ENCODE results near the gene B4GALNT2. TPM values are rescaled to one million over a fixed set of nuclear protein-coding genes. Genes with fewer than 3 reads are reported as not detected.
"Not testable (repeated sequence)": the region's sequence is repeated elsewhere in the genome, so short reads cannot be mapped to it uniquely, and the experiment has no call there.

The B4GALNT2 gene, protein sequence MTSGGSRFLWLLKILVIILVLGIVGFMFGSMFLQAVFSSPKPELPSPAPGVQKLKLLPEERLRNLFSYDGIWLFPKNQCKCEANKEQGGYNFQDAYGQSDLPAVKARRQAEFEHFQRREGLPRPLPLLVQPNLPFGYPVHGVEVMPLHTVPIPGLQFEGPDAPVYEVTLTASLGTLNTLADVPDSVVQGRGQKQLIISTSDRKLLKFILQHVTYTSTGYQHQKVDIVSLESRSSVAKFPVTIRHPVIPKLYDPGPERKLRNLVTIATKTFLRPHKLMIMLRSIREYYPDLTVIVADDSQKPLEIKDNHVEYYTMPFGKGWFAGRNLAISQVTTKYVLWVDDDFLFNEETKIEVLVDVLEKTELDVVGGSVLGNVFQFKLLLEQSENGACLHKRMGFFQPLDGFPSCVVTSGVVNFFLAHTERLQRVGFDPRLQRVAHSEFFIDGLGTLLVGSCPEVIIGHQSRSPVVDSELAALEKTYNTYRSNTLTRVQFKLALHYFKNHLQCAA
- polyA plus RNA-seq (ENCODE audit: insufficient read length in 4 of 4) = 1 to 10 TPM in 2 of 4 donors, under 1 TPM in 2; 0.48 to 2.0 (median 1.1) TPM

DNA sequence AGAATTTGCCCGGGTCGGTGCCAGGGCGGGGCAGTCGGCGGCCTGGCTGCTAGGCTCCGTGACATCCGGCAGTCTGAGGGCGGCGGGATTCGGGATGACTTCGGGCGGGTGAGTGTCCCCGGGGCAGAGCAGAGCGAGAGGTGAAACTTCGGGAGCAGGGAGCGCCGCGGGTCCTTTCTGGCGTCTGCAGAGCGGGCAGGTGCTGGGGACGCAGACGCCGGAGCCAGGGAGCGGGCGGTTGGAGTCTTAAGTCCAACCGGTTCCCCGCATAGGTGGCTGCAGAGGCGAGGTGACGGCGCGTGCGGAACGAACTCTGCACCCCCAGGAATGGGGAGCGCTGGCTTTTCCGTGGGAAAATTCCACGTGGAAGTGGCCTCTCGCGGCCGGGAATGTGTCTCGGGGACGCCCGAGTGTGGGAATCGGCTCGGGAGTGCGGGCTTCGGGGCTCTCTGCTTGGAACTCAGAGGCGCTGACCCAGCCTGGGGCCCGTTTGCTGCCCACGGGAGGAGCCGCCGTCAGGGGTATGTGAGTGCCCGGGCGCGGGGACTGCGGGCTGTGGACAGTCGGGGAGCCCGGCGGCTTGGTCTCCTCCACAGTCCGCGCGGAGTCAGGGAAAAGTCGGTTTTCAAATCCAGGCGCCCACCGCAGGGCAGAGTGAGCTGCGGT lies at the start of gene B4GALNT2:
TSS of gene B4GALNT2 (plus strand) at position 71 of the 666 bp plus-strand sequence. CDS start at position 95, 24 bp downstream.
- peak in 2 of 4 donors; percentile 11 to 15 for DNase-seq (ENCODE audit: low read depth in 4 of 4, low spot score in 2 of 4)

DNA sequence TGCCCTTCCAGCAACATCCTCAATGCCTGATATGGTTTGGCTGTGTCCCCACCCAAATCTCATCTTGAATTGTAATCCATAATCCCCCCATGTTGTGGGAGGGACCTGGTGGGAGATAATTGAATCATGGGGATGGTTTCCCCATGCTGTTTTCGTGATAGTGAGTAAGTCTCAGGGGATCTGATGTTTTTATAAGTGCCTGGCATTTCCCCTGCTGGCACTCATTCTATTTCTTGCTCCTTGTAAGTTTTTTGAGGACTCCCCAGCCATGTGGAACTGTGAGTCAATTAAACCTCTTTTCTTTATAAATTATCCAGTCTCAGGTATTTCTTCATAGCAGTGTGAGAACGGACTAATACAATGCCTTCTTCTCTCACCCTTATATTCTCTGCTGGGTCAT lies 47.5 kb upstream of the B4GALNT2 start:
- not testable (repeated sequence) for DNase-seq (ENCODE audit: low read depth in 4 of 4, low spot score in 2 of 4)

DNA sequence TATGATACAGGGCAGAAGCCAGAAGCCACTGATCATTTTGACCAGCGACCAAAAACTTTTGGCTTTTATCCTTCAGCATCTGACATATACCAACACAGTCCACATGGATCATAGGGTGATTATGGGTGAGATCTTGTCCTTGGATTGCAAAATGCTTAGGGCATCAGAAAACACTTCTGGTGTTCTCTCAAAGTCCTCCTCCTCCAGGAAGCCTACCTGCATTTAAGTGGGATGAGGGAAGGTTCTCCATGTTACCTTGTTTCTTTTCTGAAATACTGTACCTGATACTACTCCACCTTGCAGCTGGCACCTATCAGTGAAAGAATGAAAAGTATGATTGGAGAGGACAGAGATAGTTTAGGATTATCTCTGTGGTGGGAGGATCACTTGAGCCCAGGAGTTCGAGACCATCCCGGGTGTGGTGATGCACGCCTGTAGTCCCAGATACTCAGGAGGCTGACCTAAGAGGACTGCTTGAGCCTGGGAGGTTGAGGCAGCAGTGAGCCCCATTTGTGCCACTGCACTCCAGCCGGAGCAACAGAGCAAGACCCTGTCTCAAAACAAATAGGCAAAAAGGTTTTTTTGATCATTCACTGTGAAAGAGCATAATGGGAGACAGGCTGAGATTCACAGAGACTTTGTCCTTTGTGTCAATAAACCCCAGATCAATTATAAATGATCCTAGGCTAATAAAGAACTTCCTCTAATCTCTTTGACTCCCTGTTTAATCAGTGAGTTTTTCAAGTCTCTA lies 46.8 kb upstream of the B4GALNT2 start:
- no peak for DNase-seq (ENCODE audit: low read depth in 4 of 4, low spot score in 2 of 4)

DNA sequence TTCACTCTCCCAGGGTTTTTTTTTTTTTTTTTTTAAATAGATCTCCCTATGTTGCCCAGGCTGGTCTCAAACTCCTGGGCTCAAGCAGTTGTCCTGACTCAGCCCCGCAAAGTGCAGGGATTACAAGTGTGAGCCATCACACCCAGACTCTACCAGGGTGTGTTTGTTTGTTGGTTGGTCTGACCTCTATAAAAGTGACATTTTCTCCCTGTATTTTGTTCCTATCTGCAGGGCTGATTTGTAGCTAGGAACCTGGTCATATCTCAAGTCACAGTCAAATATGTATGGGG lies 46.3 kb upstream of the B4GALNT2 start:
- no peak for DNase-seq (ENCODE audit: low read depth in 4 of 4, low spot score in 2 of 4)

GRCh38 chr17:49086649-49087048 lies 45.9 kb upstream of the B4GALNT2 start:
- no peak for DNase-seq (ENCODE audit: low read depth in 4 of 4, low spot score in 2 of 4)

DNA sequence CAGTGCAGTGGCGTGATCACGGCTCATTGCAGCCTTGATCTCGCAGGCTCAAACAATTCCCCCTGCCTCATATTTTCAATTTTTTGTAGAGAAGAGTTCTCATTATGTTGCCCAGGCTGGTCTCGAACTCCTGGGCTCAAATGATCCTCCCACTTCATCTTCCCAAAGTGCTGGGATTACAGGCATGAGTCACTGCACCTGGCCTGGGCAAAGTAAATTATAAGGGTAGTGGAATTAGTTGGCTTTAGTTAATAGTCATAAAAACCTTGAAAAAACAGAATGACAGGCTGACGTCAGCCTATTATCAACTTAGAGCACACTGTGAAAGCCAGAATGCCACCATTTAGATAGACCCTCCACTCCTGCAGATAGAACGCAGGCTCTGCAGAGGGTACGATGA lies 43.5 kb upstream of the B4GALNT2 start:
- no peak for DNase-seq (ENCODE audit: low read depth in 4 of 4, low spot score in 2 of 4)

- DNase-seq (ENCODE audit: low read depth in 4 of 4, low spot score in 2 of 4) = no peak
Measured at GRCh38 chr17:49090878-49091594, 41.5 kb upstream of the B4GALNT2 start.

GRCh38 chr17:49093131-49093530 lies 39.4 kb upstream of the B4GALNT2 start:
- no peak for DNase-seq (ENCODE audit: low read depth in 4 of 4, low spot score in 2 of 4)

GRCh38 chr17:49100601-49101000 lies 32.0 kb upstream of the B4GALNT2 start:
- DNase-seq (ENCODE audit: low read depth in 4 of 4, low spot score in 2 of 4) = no peak

GRCh38 chr17:49101054-49101534 lies 31.5 kb upstream of the B4GALNT2 start:
- DNase-seq (ENCODE audit: low read depth in 4 of 4, low spot score in 2 of 4) = no peak

- DNase-seq (ENCODE audit: low read depth in 4 of 4, low spot score in 2 of 4) = not testable (repeated sequence)
Measured at GRCh38 chr17:49103360-49103759, 29.2 kb upstream of the B4GALNT2 start.

GRCh38 chr17:49104511-49105074 lies 28.0 kb upstream of the B4GALNT2 start:
- no peak for DNase-seq (ENCODE audit: low read depth in 4 of 4, low spot score in 2 of 4)

GRCh38 chr17:49106321-49107210 lies 26.0 kb upstream of the B4GALNT2 start:
- DNase-seq (ENCODE audit: low read depth in 4 of 4, low spot score in 2 of 4) = no peak

DNA sequence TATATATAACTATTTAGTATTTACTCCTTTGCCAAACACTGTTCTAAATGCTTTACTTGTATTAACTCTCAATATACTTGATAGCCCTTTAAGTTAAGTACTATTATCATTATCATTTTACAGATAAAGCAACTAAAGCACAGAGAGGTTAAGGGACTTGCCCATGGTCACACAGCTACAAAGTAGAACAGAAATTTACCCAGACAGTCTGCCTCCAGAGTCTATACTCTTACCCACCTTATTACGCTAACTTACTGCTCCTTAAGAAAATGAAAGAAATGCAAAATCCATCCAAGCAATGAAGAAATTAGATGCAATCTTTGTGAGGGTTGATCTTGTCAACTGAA lies 25.4 kb upstream of the B4GALNT2 start:
- DNase-seq (ENCODE audit: low read depth in 4 of 4, low spot score in 2 of 4) = no peak

- DNase-seq (ENCODE audit: low read depth in 4 of 4, low spot score in 2 of 4) = no peak
Measured at GRCh38 chr17:49108318-49108717, 24.3 kb upstream of the B4GALNT2 start.

- no peak for DNase-seq (ENCODE audit: low read depth in 4 of 4, low spot score in 2 of 4)
Measured at GRCh38 chr17:49110509-49110908, 22.1 kb upstream of the B4GALNT2 start.

DNA sequence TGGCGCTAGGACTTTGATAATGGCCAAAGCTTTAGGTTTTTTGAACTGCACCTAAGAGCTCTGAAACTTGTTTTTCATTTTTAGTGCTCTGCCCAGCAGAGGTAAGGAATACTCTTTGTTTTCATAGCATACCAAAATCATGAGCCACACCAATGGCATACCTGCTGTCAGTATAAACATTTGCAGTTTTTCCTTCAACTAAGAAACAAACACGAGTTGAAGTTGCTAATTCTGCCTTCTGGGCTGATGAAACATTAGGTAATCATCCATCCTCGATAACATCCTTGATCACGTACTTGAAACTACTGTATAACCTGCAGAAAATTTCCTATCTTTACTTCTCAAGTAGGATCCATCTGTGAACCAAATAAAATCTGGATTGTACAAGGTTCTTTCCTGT lies 20.6 kb upstream of the B4GALNT2 start:
- no peak for DNase-seq (ENCODE audit: low read depth in 4 of 4, low spot score in 2 of 4)

DNA sequence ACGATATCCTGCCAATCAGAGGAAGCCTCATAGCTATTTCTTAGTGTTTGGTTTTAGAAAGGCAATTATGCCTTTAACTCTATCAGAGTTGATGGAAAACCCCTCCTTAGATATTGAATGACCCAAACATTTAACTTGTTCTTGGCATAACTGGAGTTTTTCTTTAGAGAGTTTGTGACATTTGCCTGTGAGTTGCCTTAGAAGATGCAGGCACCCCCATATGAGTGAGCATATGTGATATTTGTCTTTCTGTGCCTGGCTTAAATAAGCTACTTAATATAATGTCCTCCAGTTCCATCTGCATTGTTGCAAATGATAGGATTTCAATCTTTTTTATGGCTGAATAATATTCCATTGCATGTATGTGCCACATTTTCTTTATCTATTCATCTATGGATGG lies 19.6 kb upstream of the B4GALNT2 start:
- no peak for DNase-seq (ENCODE audit: low read depth in 4 of 4, low spot score in 2 of 4)

DNA sequence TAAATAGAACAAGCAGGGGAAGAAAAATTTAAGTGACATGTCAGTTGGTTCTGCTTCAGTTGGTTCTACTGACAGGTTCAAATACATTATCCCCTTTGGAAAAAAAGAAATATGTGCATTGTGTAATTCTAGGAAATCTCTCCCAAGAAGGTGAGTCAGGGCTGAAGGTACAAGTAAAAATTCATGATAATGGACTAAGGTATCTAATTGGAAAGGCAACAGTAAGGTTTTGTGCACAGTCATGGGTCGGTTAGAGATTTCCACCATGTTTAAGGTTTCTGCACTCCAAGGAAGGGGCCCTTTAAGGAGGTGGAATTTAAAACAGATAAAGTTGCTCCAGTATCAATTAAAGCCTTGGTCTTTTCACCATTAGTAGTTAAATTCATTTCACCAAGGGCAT lies 17.9 kb upstream of the B4GALNT2 start:
- DNase-seq (ENCODE audit: low read depth in 4 of 4, low spot score in 2 of 4) = no peak

All from left renal cortex interstitium (tissue), 4 donors.